Measurements from ENCODE around the gene HLA-B.

Gene HLA-B

DNA sequence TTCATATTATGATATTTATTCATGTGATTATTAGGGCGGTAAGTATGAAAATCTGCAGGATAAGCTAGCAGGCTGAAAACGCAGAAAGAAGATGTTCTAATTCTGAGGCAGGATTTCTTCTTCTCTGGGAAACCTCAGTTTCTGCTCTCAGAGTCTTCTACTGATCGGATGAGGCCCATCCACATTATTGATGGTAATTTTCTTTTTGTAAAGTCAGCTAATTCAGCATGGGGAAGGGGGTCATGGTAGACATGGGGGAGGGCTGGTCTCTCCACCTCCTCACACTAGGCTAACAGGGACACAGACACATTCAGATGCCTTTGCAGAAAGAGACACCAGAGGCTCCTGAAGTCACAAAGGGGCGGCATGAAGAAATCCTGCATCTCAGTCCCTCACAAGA lies 24.7 kb upstream of the HLA-B start:
- Histone ChIP-seq H3K4me1 (ENCODE audit: low read length) (no peaks in the 10 kb centered on the region), H3K4me2 (ENCODE audit: low read depth, low read length) (no peak overlapping the region), H3K9ac (ENCODE audit: low read length) (no peak overlapping the region), H3K9me2 (replicated peaks; ENCODE audit: insufficient read depth, low read length) (no peaks in the 10 kb centered on the region), H3K4me3 (ENCODE audit: low read length) (no peak overlapping the region), H3F3A (ENCODE audit: insufficient read depth, low read length) (no peaks in the 10 kb centered on the region), H3K79me2 (ENCODE audit: low read length) (no peaks in the 10 kb centered on the region), H4K20me1 (ENCODE audit: insufficient read depth, low read length) (no peaks in the 10 kb centered on the region), H3K27me3 (replicated peaks; ENCODE audit: insufficient read depth, low read length) (no peaks in the 10 kb centered on the region; the same call in 1 of the 2 replicates), H3K27ac (ENCODE audit: low read length) (no peak overlapping the region), H2AFZ (ENCODE audit: low read length) (no peak overlapping the region), H3K9me3 (replicated peaks; ENCODE audit: insufficient read depth, low read length) (no peaks in the 10 kb centered on the region), H3K36me3 (replicated peaks; ENCODE audit: insufficient read depth, low read length) (no peaks in the 10 kb centered on the region)
- TF ChIP-seq EZH2phosphoT487 (IDR thresholded peaks at IDR 0.05; ENCODE audit: low read length): no peak
- TF ChIP-seq EZH2 (optimal IDR thresholded peaks at IDR 0.05; ENCODE audit: low read depth, low read length): no peak
- TF ChIP-seq, protein P1, sequence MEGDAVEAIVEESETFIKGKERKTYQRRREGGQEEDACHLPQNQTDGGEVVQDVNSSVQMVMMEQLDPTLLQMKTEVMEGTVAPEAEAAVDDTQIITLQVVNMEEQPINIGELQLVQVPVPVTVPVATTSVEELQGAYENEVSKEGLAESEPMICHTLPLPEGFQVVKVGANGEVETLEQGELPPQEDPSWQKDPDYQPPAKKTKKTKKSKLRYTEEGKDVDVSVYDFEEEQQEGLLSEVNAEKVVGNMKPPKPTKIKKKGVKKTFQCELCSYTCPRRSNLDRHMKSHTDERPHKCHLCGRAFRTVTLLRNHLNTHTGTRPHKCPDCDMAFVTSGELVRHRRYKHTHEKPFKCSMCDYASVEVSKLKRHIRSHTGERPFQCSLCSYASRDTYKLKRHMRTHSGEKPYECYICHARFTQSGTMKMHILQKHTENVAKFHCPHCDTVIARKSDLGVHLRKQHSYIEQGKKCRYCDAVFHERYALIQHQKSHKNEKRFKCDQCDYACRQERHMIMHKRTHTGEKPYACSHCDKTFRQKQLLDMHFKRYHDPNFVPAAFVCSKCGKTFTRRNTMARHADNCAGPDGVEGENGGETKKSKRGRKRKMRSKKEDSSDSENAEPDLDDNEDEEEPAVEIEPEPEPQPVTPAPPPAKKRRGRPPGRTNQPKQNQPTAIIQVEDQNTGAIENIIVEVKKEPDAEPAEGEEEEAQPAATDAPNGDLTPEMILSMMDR (IDR thresholded peaks at IDR 0.05; ENCODE audit: low read length): no peak
- no peak for DNase-seq

DNA sequence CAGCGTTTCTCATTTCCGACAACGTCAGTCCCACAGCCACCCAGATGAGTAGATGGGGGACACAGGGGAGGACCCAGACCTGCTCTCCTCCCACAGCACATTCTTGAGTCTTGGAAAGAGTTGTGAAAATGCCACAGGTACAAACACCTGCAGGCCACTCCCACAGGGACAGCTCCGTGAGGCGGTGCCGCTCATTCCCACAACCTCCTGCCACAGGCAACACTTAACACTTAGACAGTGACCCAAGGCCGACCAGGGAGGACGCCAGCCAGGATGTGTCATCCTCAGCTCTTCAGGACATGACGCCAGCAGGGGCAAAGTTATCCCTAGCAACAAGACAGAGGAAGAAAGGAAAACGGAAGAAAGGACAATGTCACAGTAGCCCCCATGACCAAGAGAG lies 22.9 kb upstream of the HLA-B start:
- Histone ChIP-seq H3K4me2 (ENCODE audit: low read depth, low read length) (no peak overlapping the region), H2AFZ (ENCODE audit: low read length) (no peak overlapping the region), H3K4me3 (ENCODE audit: low read length) (no peak overlapping the region), H4K20me1 (ENCODE audit: insufficient read depth, low read length) (no peaks in the 10 kb centered on the region), H3K79me2 (ENCODE audit: low read length) (no peaks in the 10 kb centered on the region), H3F3A (ENCODE audit: insufficient read depth, low read length) (no peaks in the 10 kb centered on the region), H3K9ac (ENCODE audit: low read length) (no peak overlapping the region), H3K27ac (ENCODE audit: low read length) (no peak overlapping the region), H3K36me3 (replicated peaks; ENCODE audit: insufficient read depth, low read length) (no peaks in the 10 kb centered on the region), H3K27me3 (replicated peaks; ENCODE audit: insufficient read depth, low read length) (no peaks in the 10 kb centered on the region; the same call in 1 of the 2 replicates), H3K9me3 (replicated peaks; ENCODE audit: insufficient read depth, low read length) (no peaks in the 10 kb centered on the region), H3K4me1 (ENCODE audit: low read length) (no peaks in the 10 kb centered on the region), H3K9me2 (replicated peaks; ENCODE audit: insufficient read depth, low read length) (no peaks in the 10 kb centered on the region)
- TF ChIP-seq, protein P1 (IDR thresholded peaks at IDR 0.05; ENCODE audit: low read length): no peak
- TF ChIP-seq EZH2 (optimal IDR thresholded peaks at IDR 0.05; ENCODE audit: low read depth, low read length): no peak
- TF ChIP-seq EZH2phosphoT487 (IDR thresholded peaks at IDR 0.05; ENCODE audit: low read length): no peak
- DNase-seq: no peak

DNA sequence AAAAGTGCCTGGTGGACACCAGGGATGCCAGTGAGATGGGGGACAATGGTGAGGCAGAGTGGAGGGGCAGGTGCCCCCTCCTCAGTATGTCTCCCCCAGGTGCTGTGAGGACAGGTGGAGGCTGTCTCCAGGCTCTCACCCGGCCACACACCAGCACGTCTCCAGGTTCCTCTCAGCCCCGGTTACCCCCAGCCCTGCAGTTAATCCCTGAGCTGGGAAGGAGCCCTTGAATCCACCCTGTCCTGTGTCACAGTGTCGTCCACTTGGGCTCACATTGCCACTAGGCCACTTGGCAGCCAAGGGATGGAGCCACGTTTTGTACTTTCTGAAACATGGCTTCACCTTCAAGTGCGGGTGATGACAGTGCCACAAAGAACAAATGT lies 21.7 kb upstream of the HLA-B start:
- no peak overlapping the region for H3K4me3 ChIP-seq (ENCODE audit: low read length)
- no peak overlapping the region for H3K27ac ChIP-seq (ENCODE audit: low read length)
- DNase-seq: no peak
- no peaks in the 10 kb centered on the region for H3K9me3 ChIP-seq (replicated peaks; ENCODE audit: insufficient read depth, low read length)
- H3K9ac ChIP-seq (ENCODE audit: low read length): no peak overlapping the region
- H3K79me2 ChIP-seq (ENCODE audit: low read length): no peaks in the 10 kb centered on the region
- H3K36me3 ChIP-seq (replicated peaks; ENCODE audit: insufficient read depth, low read length): no peaks in the 10 kb centered on the region
- H3K27me3 ChIP-seq (replicated peaks; ENCODE audit: insufficient read depth, low read length): no peaks in the 10 kb centered on the region; the same call in 1 of the 2 replicates
- H3K4me2 ChIP-seq (ENCODE audit: low read depth, low read length): no peak overlapping the region
- no peaks in the 10 kb centered on the region for H3F3A ChIP-seq (ENCODE audit: insufficient read depth, low read length)
- H3K9me2 ChIP-seq (replicated peaks; ENCODE audit: insufficient read depth, low read length): no peaks in the 10 kb centered on the region
- H3K4me1 ChIP-seq (ENCODE audit: low read length): no peaks in the 10 kb centered on the region
- H2AFZ ChIP-seq (ENCODE audit: low read length): no peak overlapping the region
- TF ChIP-seq EZH2phosphoT487 (IDR thresholded peaks at IDR 0.05; ENCODE audit: low read length): no peak
- H4K20me1 ChIP-seq (ENCODE audit: insufficient read depth, low read length): no peaks in the 10 kb centered on the region

DNA sequence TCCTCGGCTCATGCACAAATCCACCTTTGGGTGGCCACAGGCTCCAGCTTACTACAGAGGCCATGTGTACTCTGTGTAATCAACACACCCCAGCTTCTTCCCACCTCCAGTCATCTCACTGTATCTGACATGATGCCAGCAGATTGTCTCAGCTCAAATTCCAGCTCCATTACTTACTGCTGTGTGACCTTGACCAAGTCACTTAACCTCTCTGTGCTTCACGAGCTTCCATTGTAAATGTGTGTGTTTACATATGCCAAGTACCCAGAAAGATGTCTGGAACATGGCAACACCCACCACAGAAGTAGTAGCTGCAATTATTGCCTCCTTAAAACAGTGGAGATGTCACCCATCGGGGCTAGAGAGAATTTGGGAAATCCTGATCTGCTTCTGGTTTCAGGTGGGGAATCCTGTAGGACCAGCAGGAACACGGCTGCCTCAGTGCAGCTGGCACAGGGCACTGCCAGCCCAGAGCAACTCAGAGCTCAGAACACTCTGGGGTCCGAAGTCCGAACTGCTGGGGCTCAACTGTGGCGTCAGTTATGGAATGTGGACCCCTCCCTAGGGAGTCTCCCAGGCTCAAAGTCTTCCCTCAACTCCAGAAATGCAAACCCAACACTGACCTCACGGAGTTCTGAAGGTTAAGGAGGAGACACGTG lies 21.2 kb upstream of the HLA-B start:
- no peaks in the 10 kb centered on the region for H3F3A ChIP-seq (ENCODE audit: insufficient read depth, low read length)
- no peak for DNase-seq
- no peaks in the 10 kb centered on the region for H3K79me2 ChIP-seq (ENCODE audit: low read length)
- H3K9me3 ChIP-seq (replicated peaks; ENCODE audit: insufficient read depth, low read length): no peaks in the 10 kb centered on the region
- no peak overlapping the region for H3K27ac ChIP-seq (ENCODE audit: low read length)
- no peaks in the 10 kb centered on the region for H4K20me1 ChIP-seq (ENCODE audit: insufficient read depth, low read length)
- H3K9me2 ChIP-seq (replicated peaks; ENCODE audit: insufficient read depth, low read length): no peaks in the 10 kb centered on the region
- H3K4me3 ChIP-seq (ENCODE audit: low read length): no peak overlapping the region
- H3K4me2 ChIP-seq (ENCODE audit: low read depth, low read length): no peak overlapping the region
- H3K36me3 ChIP-seq (replicated peaks; ENCODE audit: insufficient read depth, low read length): no peaks in the 10 kb centered on the region
- H3K27me3 ChIP-seq (replicated peaks; ENCODE audit: insufficient read depth, low read length): no peaks in the 10 kb centered on the region; the same call in 1 of the 2 replicates
- no peak overlapping the region for H2AFZ ChIP-seq (ENCODE audit: low read length)
- no peaks in the 10 kb centered on the region for H3K4me1 ChIP-seq (ENCODE audit: low read length)
- H3K9ac ChIP-seq (ENCODE audit: low read length): no peak overlapping the region
- TF ChIP-seq EZH2 (optimal IDR thresholded peaks at IDR 0.05; ENCODE audit: low read depth, low read length): no peak
- TF ChIP-seq, protein P1 (IDR thresholded peaks at IDR 0.05; ENCODE audit: low read length): no peak
- no peak for TF ChIP-seq EZH2phosphoT487 (IDR thresholded peaks at IDR 0.05; ENCODE audit: low read length)
